Activated T-cell treated with anti-CD3 and anti-CD28 coated beads for 1 hour (primary cell): Measurements from ENCODE around the gene NDUFA13.
A peak's percentile ranks its signal among the peaks of the same experiment; 100 is the strongest.
"Not testable (repeated sequence)": the region's sequence is repeated elsewhere in the genome, so short reads cannot be mapped to it uniquely, and the experiment has no call there.

ENCODE experiments used
- DNase-seq: peaks from one replicate; pipeline ENCODE4 v3.0.0-alpha.2; 2020; ENCODE audit warnings: low read depth

Gene NDUFA13

DNA sequence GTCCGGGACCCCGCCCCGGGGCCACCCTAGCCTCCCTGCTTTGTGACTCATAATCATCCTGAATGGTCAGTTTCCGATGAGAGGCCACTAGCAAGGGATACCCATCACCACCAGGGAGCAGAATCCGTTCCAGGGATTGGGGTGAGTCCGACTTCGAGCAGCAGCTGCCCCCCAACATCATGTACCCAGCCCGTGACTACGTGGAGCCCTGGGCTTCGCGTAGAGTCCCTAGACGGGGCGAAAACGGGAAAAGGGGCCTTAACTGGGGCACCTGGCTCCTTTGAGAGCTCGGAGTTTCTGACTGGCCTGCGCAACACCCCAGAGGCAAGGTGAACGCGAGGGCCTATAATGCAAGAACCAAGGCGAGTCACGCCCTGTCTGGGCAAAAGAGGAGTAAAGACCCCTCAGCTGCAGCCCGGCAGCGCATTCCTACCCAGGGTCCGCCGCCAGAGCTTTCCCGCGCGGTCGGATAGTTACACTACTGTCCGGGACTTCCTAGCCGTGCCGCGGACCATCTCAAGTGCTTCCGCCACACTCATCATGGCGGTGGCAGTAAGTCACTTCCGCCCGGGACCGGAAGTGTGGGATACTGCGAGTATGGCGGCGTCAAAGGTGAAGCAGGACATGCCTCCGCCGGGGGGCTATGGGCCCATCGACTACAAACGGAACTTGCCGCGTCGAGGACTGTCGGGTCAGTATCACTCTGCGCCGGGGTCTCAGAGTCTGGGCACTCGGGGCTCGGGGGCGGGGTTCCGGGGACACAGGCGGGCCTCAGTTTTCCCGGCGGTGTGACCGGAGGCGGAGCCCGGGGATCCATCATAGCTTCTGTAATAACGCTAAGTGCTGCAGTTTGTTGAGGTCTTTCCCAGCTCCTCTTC is at the start of gene NDUFA13:
NDUFA13 (plus strand) TSS at position 584 of the 878 bp plus-strand sequence; CDS start at position 598, 14 bp downstream.
- DNase-seq = peak; percentile 93

DNA sequence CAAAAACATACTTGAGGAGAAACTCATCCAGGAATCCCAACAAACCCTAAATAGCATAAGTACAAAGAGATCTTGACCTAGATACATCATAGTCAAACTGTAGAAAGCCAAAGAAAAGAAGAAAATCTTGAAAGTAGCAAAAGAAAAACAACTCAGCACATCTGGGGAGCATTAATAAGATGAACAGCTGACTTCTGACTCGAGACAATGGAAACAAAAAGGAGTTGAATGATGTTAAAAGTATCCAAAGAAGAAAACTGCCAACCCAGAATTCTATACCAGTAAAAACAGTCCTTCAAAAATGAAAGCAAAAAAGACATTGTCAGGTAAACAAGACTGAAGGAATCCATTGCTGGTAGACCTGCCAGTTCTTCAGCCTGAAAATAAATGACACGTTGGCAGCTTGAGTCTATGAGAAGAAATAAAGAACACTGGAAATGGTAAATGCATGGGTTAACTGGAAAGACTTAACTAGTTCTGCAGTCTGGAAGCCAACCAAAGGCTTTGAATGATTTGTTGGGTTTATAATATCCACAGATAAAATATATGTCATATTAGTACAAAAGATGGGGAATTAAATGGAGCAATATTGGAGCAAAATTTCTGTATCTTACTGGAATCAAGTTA is 47.5 kb upstream of the NDUFA13 start:
- no peak for DNase-seq

- no peak for DNase-seq
Observed at GRCh38 chr19:19470579-19470978, 45.4 kb upstream of the NDUFA13 start.

DNA sequence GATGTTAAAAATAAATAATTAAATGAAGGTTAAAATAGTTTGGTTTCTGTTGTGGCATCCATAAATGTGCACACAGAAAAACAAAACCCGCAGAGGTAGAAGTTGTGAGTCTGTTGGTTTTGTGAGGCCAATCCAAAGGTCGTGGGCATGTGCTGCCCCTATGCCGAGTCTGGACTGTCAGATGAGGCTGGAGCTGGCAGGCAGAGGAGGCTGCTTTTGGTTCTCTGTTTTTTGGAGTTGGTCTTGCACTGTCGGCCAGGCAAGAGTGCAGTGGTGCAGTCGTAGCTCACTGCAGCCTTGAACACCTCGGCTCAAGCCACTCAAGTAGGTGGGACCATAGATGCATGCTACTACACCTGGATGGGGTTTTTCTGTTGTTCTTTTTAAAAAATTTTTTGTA is 44.3 kb upstream of the NDUFA13 start:
- no peak for DNase-seq

DNA sequence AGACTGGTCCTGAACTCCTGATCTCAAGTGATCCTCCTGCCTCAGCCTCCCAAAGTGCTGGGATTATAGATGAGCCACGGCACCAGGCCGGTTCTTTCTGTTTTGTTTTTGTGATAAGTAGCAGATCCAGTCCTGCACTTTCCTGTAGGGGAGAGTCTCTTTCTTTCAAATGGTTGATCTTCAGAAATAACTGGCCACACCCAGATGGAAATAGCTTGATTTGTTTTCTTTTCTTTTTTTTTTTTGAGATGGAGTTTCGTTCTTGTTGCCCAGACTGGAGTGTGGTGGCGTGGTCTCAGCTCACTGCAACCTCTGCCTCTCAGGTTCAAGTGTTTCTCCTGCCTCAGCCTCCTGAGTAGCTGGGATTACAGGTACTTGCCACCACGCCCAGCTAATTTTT is 43.9 kb upstream of the NDUFA13 start:
- DNase-seq = not testable (repeated sequence)

DNA sequence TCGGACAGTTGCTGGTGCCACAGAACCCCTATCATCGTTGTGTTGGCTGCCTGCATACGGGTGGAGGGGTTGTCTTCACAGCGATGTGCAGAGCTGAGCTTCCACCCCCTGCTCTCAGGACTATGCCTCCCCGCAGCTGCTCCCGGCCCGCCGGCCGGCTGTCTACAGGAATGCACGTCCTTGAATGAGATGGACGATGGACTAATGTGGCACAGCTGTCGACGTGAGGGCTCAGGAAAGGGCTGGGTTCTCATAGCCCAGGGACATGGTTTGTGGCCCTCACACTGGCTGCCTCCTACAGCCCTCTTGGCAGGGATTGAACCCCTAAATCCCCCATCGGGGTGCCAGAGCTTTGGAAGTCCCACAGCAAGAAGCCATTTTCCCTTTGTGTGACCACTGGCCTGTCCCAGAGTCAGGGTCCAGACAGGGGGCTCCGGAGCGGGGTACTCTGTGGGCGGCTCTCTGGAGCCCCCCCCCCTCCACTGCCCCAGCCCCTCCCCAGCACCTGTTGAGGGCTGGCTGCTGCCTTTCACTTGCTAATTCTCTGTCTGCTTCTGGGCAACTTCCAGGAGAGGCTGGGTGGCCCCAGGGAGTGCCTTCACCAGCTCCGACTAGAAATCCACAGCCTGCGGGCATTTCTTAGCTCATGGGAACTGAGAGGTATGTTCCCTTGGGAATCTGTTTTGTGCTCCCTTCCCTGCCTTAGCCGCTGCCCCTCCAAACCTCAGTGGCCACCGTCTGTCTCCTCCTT is 40.8 kb upstream of the NDUFA13 start:
- no peak for DNase-seq

- no peak for DNase-seq
Observed at GRCh38 chr19:19475849-19476828, 39.9 kb upstream of the NDUFA13 start.

GRCh38 chr19:19477705-19478383 is 38.2 kb upstream of the NDUFA13 start:
- DNase-seq = no peak

GRCh38 chr19:19480688-19481087 is 35.3 kb upstream of the NDUFA13 start:
- no peak for DNase-seq

- DNase-seq = no peak
Observed at GRCh38 chr19:19482809-19483596, 33.0 kb upstream of the NDUFA13 start.

GRCh38 chr19:19485161-19485997 is 30.6 kb upstream of the NDUFA13 start:
- DNase-seq = no peak

- no peak for DNase-seq
Observed at GRCh38 chr19:19485998-19486290, 30.1 kb upstream of the NDUFA13 start.

DNA sequence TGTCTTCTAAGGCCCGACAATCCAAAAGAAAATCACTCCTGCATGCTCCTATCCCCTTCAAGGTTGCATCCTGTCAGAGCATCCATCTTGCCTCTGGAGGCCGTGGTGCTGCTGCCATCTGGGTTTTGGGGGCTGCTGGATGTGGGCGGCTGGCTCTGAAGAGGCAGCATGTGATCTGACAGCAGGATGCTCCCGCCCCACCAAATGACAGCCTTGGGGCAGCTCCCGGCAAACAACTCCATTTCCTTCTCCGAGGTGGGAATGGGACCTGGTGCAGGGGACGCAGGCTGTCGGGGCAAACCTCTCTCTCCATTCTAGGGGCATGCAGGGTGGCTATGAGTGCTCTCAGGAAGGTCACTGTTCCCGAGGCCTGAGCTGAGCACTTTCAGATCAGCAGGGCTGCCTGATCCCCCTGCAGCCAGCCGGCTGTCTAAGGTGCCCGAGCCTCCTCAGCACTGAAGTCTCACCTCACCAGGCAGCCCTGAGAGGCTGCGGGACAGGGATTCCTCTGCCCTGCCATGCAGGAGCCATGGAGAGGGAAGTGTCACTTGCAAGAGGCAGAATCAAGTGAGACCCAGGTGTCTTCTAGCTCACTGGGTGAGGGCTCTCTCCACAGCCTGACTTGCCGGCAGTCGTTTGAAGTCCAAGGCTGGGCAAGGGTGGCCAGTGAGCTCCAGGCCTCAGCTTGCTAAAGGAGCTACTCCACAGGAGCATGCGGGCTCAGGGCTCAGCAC is 29.5 kb upstream of the NDUFA13 start:
- DNase-seq = no peak

DNA sequence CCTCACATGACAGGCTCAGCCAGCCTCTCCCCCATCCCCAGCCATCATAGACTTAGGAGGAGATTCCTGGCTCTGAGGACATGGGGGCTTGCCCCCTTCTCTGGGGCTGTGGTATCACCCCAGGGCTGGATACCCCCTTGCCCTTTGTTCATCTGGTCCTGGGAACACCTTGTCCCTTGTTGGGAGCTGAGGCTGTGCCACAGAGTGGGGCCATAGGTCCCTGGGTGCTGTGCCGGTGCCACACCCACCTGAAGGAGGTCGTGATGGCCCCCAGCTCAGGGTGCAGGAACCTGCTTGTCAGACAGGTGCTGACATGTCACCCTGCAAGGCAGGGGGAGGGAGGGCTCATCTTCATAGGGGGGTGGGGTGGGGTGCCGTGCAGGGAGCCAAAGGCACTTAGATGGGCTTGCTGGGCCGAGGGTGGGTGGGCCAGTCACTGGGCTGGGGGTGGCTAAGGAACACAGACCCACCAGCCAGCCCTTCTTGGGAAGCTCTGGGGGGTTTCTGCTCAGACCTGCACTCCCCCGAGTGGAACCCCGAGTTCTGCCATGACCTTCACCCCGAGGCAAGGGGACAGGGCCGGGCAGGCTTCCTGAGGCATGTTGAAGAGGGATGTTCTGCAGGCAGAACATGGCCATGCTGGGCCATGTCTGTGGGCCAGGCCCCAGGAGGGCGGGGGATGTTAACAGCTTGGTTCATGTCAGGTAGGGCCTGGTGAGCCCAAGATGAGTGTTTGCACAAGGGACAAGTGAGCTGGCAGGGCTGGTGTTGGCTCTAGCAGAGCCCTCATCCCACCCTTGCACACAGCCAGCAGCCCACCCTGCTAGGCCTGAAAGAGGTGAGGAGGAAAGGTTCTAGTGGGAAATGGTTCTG is 28.7 kb upstream of the NDUFA13 start:
- DNase-seq = no peak

DNA sequence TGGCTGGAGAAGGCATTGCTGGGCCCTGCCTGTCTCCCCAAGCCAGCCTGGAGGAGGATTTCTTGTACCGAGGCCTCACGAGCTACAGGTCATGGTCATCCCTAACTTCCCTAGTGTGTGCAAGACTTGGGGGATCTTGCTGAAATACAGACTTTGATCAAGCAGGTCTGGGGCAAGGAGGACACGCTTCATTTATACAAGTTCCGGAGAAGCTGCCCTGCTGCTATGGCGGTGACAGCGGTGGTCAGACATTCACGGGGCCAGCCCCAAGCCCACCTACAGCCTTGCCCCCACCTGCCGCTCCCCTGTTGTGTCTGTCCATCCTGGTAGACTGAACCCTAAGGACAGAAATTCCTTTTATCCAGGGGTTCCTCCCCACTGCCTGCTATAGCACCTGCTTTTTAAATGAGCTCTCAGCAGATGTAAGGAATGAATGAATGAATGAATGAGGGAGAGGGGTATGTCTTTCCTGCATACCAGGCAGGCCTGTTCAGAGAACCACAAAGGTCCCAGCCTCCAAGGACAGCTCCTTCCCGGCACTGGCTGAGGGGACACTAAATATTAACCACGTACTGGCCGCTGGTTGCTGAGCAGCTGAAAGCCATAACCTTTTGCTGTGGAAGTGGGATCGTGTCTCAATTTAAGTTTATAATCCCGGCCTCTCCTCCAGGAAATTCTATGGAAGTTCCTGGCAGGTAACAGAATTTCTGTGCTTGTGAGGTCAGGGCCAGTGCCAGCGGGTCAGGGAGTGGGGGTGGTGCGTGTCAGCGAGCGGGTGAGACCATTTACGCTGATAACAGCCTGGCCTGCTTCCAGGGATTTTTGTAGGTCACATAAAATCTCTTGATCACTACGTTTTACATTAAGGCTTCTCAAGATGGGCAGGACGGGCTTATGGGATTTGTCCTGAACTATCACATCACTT is 27.8 kb upstream of the NDUFA13 start:
- no peak for DNase-seq

DNA sequence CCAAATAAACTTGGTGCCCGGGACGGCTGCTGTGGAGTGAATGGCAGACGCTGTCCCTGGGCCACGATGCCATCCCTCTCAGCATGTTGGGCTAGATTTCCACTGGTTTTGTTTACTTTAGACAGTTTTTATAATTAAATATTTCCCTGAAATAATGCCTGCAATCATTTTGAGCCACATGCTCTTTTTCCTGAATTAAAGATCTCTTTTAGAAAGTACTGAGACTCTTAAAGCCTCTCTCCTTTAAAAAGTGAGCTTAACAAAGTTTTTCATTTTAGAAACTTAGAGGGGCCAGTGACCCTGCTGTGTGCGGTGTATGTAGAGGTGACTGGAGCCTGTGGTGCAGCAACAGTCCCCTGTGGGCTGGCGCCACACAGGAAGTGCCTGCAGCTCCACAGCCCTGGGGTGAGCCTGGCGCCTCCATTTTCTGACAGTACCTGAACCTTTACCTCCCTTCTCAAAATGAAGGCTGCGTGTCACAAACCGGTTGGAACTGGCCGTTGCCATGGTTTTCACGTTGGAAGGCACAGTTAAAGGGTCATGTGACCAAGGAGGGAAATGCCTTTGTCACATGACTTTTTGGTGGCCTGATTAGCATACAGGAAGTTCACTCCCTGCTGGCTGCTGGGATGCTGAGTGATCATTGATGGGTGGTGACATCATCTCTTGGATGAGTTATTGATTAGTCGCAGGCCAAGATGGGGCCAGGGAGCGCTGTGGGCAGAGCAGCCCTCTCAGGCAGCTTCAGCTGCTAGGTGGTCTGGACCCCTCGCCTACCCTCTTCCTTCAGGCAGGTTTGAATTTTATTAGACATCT is 26.9 kb upstream of the NDUFA13 start:
- peak; percentile 74 for DNase-seq
